ENCODE results near the gene LRP8.

- TF ChIP-seq CTCF (IDR thresholded peaks at IDR 0.05) (no peak), POLR2A (IDR thresholded peaks at IDR 0.05) (no peak)
Observed at GRCh38 chr1:53343831-53344668, 16.2 kb upstream of the LRP8 start.
